GM19025 (cell line): Measurements from ENCODE around the gene SEMA3C.
A peak's percentile ranks its signal among the peaks of the same experiment; 100 is the strongest.

Experiments
- ATAC-seq: cut with Tn5 transposase; IDR thresholded peaks from one replicate; pipeline ENCODE4 v1.9.1; 2021; ENCODE audit warnings: mild to moderate bottlenecking, low read depth, moderate library complexity; ENCODE audit not compliant: unreplicated experiment

The SEMA3C gene

GRCh38 chr7:80918909-80919721 is at the start of gene SEMA3C:
SEMA3C (minus strand) TSS chr7:80919051; CDS start chr7:80916781, 2,270 bp downstream.
- ATAC-seq = peak; percentile 50

- ATAC-seq = no peak
Observed at GRCh38 chr7:80968606-80969005, 49.8 kb upstream of the SEMA3C start.

- no peak for ATAC-seq
Observed at GRCh38 chr7:80967917-80968297, 49.1 kb upstream of the SEMA3C start.

- ATAC-seq = no peak
Observed at GRCh38 chr7:80967071-80967916, 48.4 kb upstream of the SEMA3C start.

GRCh38 chr7:80960244-80960795 is 41.5 kb upstream of the SEMA3C start:
- no peak for ATAC-seq

- ATAC-seq = no peak
Observed at GRCh38 chr7:80957226-80957777, 38.5 kb upstream of the SEMA3C start.

- no peak for ATAC-seq
Observed at GRCh38 chr7:80954191-80954590, 35.3 kb upstream of the SEMA3C start.

- no peak for ATAC-seq
Observed at GRCh38 chr7:80950550-80950967, 31.7 kb upstream of the SEMA3C start.

GRCh38 chr7:80949449-80949848 is 30.6 kb upstream of the SEMA3C start:
- ATAC-seq = no peak

- ATAC-seq = no peak
Observed at GRCh38 chr7:80946858-80947257, 28.0 kb upstream of the SEMA3C start.

- no peak for ATAC-seq
Observed at GRCh38 chr7:80945976-80946375, 27.1 kb upstream of the SEMA3C start.

GRCh38 chr7:80943342-80943741 is 24.5 kb upstream of the SEMA3C start:
- ATAC-seq = no peak

- ATAC-seq = no peak
Observed at GRCh38 chr7:80942261-80943041, 23.6 kb upstream of the SEMA3C start.

- ATAC-seq = no peak
Observed at GRCh38 chr7:80941208-80941758, 22.4 kb upstream of the SEMA3C start.

- ATAC-seq = no peak
Observed at GRCh38 chr7:80940539-80941207, 21.8 kb upstream of the SEMA3C start.

- no peak for ATAC-seq
Observed at GRCh38 chr7:80937336-80937735, 18.5 kb upstream of the SEMA3C start.

GRCh38 chr7:80935991-80936780 is 17.3 kb upstream of the SEMA3C start:
- ATAC-seq = no peak

- no peak for ATAC-seq
Observed at GRCh38 chr7:80934321-80934720, 15.5 kb upstream of the SEMA3C start.

- ATAC-seq = no peak
Observed at GRCh38 chr7:80932536-80932935, 13.7 kb upstream of the SEMA3C start.
